Gastroesophageal sphincter (tissue), 3 donors: ENCODE data around the gene PARD3B.

Source experiments
- EP300 ChIP-seq: sonication (generic); formaldehyde crosslinking; IDR thresholded peaks from one replicate; pipeline ENCODE4 v1.6.1; 2017; ENCODE audit warnings: antibody characterized with exemption, mild to moderate bottlenecking
- POLR2A ChIP-seq, 2 donors: fragments of 450-650 bp; IDR thresholded peaks; one replicate each; pipeline ENCODE4 v1.6.1; 2017; ENCODE audit warnings: antibody characterized with exemption in 2 of 2, mild to moderate bottlenecking in 2 of 2, moderate library complexity in 1 of 2
- POLR2AphosphoS5 ChIP-seq: sonication (generic); formaldehyde crosslinking; IDR thresholded peaks from one replicate; pipeline ENCODE4 v1.6.1; 2017; ENCODE audit warnings: antibody characterized with exemption
- TF ChIP-seq, protein P1 (sequence below), 4 experiments: fragments of 200-600 bp in 2 of 4; fragments of 450-650 bp in 2 of 4; sonication (generic) in 1 of 4; IDR thresholded peaks; one replicate each; pipeline ENCODE4 v1.5.1; 2017 to 2019; ENCODE audit warnings: antibody characterized with exemption in 4 of 4, mild to moderate bottlenecking in 2 of 4, moderate library complexity in 2 of 4

GRCh38 chr2:205628422-205628821 is 1083.1 kb downstream of the PARD3B start:
- TF ChIP-seq, protein P1, sequence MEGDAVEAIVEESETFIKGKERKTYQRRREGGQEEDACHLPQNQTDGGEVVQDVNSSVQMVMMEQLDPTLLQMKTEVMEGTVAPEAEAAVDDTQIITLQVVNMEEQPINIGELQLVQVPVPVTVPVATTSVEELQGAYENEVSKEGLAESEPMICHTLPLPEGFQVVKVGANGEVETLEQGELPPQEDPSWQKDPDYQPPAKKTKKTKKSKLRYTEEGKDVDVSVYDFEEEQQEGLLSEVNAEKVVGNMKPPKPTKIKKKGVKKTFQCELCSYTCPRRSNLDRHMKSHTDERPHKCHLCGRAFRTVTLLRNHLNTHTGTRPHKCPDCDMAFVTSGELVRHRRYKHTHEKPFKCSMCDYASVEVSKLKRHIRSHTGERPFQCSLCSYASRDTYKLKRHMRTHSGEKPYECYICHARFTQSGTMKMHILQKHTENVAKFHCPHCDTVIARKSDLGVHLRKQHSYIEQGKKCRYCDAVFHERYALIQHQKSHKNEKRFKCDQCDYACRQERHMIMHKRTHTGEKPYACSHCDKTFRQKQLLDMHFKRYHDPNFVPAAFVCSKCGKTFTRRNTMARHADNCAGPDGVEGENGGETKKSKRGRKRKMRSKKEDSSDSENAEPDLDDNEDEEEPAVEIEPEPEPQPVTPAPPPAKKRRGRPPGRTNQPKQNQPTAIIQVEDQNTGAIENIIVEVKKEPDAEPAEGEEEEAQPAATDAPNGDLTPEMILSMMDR (IDR thresholded peaks at IDR 0.05) = no peak
- TF ChIP-seq POLR2A (IDR thresholded peaks at IDR 0.05) = no peak
- TF ChIP-seq POLR2AphosphoS5 = no peak
- no peak for TF ChIP-seq EP300
